HG03139 (cell line): ENCODE results near the gene VKORC1.
"Not testable (repeated sequence)": the region's sequence is repeated elsewhere in the genome, so short reads cannot be mapped to it uniquely, and the experiment has no call there.

Experiments
- ATAC-seq: cut with Tn5 transposase; IDR thresholded peaks from one replicate; pipeline ENCODE4 v1.9.1; 2021; ENCODE audit not compliant: unreplicated experiment

VKORC1 gene

GRCh38 chr16:31107465-31107867 lies 12.9 kb upstream of the VKORC1 start:
- no peak for ATAC-seq

GRCh38 chr16:31106509-31107464 lies 12.2 kb upstream of the VKORC1 start:
- no peak for ATAC-seq

- no peak for ATAC-seq
These were observed 11.1 kb upstream of the VKORC1 start for GRCh38 chr16:31105677-31106213.

GRCh38 chr16:31100876-31101641 lies 6.5 kb upstream of the VKORC1 start:
- not testable (repeated sequence) for ATAC-seq

GRCh38 chr16:31099860-31100638 lies 5.5 kb upstream of the VKORC1 start:
- ATAC-seq: no peak

- no peak for ATAC-seq
These were observed 541 bp downstream of the VKORC1 start for GRCh38 chr16:31094088-31094423.

GRCh38 chr16:31093132-31093703 lies 1.4 kb downstream of the VKORC1 start:
- no peak for ATAC-seq

- ATAC-seq: no peak
These were observed 2.3 kb downstream of the VKORC1 start for GRCh38 chr16:31092330-31092729.

GRCh38 chr16:31090540-31090939 lies 4.1 kb downstream of the VKORC1 start:
- no peak for ATAC-seq

- no peak for ATAC-seq
These were observed 5.4 kb downstream of the VKORC1 start for GRCh38 chr16:31089199-31089598.

GRCh38 chr16:31088459-31089183 lies 6.0 kb downstream of the VKORC1 start, which contains the start of gene PRSS53:
Gene PRSS53, minus strand, starts transcription at chr16:31088943. Its CDS starts 134 bp downstream, at chr16:31088809.
- no peak for ATAC-seq

GRCh38 chr16:31087971-31088370 lies 6.6 kb downstream of the VKORC1 start:
- ATAC-seq: no peak

- ATAC-seq: no peak
These were observed 7.1 kb downstream of the VKORC1 start for GRCh38 chr16:31087481-31087880.

- ATAC-seq: no peak
These were observed 8.0 kb downstream of the VKORC1 start for GRCh38 chr16:31086629-31086906.

- no peak for ATAC-seq
These were observed 8.5 kb downstream of the VKORC1 start for GRCh38 chr16:31085873-31086628.

- ATAC-seq: no peak
These were observed 9.2 kb downstream of the VKORC1 start for GRCh38 chr16:31085411-31085810.

GRCh38 chr16:31084584-31085302 lies 9.9 kb downstream of the VKORC1 start:
- ATAC-seq: no peak

GRCh38 chr16:31083981-31084380 lies 10.6 kb downstream of the VKORC1 start:
- no peak for ATAC-seq

- ATAC-seq: no peak
These were observed 11.0 kb downstream of the VKORC1 start for GRCh38 chr16:31083556-31083955.
